EL (cell line): ENCODE data around the gene PAXX.

Experiments used
- DNase-seq: peaks from one replicate; pipeline ENCODE4 v3.0.0-alpha.2; 2016

PAXX gene

DNA sequence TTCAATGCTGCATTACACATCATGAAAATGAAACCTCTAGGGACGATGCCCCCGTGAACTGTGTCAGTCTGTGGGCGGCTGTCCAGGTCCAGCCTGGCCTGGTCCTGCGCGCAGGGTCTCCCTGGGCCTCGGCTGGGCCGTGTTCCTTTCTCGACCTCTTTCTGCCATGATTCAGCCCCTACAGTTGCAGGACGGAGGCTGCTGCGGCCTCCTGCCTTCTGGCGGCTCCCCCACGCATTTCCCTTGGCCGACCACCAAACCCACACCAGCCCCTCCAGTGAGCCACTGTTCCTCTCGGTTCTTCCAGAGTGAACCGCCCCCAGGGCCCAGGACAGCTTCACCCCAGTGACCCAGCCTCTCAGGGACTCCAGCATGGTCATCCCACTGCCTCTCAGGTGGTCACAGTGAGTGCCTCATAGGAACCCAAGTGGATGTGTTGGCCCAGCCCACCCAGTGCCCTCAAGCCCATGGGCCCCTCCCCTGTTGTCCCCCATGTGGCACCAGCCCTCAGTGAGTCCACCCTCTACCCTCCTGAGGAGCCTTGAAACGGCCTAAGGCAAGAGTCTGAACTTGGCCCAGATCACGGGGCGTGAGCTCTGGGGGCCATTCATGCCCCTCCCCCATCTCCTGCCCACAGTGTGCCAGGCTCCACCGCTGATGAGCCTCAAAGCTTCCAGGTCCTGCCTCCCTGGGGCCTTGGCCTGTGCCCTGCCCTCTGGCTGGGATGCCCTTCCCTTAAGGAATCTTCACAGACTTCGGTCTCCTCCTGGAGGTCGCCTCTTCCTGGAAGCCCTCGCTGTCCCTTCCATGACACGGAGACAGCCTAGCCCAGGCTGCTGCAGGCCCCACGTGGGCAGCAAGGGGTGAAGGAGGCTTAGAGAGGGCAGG, 14.1 kb downstream of the PAXX start:
- DNase-seq: no peak

DNA sequence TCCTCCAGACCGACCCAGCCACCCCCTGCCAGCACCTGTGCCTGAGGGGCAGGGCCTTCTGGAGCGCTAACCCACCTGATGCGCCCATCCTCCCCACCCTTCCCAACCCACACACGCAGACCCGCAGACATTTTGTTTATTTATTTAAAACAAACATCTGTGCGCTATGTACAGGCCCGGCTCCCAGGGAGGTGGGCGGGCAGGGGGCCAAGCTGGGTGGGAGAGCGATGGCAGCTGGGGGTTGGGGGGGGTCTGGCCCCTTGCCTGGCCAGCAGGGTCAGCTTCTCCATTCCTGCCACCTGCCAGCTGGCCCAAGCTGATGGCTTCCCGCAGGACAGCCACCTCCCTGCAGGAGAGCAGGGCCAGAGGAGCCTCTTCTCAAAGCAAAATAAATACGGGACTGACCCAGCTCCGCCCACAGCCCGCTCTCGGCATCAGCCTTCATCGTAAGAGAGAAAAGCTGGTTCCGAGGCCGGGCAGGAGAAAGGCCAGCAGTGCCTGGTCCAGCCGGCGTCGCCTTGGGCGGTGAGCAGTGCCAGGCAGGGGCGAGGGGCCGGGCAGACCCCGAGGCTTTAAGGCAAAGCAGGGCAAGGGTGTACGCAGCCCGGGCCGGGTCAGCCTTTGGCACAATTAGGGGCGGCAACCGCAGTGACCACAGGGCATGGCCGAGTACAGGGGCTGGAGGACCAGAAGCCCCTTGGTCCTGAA, 15.0 kb downstream of the PAXX start:
- DNase-seq: no peak

- no peak for DNase-seq
Measured at GRCh38 chr9:137007816-137008270, 15.6 kb downstream of the PAXX start.

DNA sequence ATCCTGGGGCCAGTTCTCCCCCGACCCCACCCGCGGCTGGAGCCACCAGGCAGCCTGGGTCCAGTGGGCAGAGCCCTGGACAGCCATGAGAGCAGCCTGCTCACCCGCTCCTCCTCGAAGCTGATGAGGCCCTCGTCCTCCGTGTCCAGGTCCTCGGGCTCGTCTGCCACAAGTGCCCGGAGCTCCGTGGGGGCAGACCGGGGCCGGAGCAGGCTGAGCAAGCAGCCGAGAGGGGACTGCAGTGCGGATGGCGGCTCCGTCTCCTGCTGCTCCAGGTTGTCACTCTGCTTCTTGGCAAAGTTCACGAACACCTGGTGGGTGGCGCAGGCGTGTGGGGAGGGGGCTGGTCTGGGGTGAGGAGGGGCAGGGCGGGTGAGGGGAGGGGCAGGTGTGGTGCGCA, 16.1 kb downstream of the PAXX start:
- DNase-seq: no peak

DNA sequence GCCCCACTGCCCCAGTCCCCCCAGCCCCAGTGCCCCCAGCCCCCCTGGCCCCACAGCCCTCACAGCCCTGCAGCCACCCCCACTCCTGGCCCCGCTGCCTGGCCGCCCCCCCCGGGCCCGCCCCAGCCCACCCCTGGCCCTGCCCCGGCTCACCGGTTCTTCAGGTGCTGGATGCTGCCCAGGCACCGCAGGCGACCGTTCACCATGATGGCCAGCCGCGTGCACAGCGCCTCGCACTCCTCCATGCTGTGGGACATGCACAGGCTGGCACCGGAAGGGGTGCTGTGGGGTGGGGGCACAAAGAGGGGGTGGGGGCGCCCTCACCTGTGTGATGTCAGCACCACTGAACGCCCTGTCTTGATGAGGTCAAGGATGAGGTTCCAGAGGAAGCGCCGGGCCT, 17.0 kb downstream of the PAXX start:
- no peak for DNase-seq

- no peak for DNase-seq
Measured at GRCh38 chr9:137009938-137010732, 17.9 kb downstream of the PAXX start.

- no peak for DNase-seq
Measured at GRCh38 chr9:137011156-137011555, 18.9 kb downstream of the PAXX start.

- no peak for DNase-seq
Measured at GRCh38 chr9:137011907-137012675, 19.9 kb downstream of the PAXX start.

DNA sequence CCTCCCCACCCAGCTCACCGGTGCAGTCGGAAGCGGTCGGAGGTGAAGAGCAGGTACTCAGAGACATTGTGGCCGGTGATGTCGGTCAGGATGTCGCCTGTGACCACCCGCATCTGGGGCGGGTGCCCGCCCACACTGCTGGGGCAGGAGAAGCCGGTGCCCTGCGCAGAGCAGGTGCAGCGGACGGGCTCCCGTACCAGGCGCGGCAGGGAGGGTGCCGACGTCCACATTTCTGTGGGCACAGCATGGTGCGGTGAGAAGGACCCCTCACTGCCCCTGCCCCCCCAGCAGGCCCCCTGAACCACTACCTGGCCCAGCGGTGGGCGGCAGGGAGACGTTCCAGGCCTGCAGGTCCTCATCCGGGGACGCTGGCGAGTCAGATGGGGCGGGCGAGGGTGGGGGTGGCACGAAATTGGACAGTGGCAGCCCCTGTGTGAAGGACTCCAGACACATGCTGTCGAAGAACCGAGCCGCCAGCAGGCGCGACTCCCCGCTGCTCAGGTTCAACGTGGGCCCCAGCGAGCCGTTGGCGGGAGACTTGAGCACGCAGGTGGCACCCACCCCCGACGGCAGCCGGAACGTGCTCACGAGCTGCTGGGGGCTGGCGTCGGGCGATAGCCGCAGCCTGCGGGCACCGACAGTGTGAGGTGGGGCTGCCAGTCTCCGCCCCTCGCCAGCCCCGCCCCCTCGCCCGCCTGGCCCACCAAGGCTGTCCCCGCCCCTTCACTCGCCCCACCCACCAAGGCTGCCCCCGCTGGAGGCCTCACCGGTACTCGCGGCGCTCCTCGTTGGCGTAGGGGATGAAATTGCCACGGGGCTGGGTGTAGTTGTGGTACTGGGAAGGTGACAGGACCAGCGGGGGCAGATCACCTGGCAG, 20.7 kb downstream of the PAXX start:
- DNase-seq: no peak

GRCh38 chr9:137013571-137013940, 21.3 kb downstream of the PAXX start:
- DNase-seq: no peak

DNA sequence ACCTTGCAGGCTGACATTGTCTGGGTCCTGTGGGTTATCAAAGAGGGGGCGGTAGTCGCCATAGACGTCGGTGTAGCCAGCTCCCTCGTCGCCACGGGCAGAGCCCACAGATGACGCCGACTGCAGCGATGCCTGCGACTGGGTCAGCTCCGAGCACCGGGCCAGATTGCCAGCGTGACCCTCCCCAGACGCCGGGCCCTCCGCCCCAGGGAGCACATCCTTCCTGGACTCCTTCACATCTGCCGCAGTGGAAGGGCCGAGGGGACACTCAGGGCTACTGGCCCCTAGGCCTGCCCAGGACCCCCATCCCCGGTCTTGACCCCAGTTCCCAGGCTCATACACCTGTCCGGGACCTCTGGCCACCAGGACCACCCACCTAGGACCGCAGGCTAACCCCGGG, 21.9 kb downstream of the PAXX start:
- no peak for DNase-seq

- DNase-seq: no peak
Measured at GRCh38 chr9:137014776-137015539, 22.7 kb downstream of the PAXX start.

DNA sequence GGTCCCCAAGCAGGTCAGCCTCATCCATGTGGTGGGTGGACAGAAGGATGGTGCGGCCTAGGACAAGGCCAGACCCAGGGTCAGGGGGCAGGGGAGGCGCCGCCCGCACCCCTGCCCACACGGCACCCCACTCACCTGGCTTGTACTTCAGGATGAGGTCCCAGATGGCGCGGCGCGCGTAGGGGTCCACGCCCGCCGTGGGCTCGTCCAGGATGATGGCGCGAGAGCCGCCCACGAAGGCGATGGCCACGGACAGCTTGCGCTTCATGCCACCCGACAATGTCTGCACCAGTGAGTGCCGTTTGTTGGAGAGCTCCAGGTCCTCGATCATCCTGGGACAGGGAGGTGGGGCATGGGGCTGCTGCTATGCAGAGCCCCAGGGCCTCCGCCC, 23.3 kb downstream of the PAXX start:
- DNase-seq: no peak

DNA sequence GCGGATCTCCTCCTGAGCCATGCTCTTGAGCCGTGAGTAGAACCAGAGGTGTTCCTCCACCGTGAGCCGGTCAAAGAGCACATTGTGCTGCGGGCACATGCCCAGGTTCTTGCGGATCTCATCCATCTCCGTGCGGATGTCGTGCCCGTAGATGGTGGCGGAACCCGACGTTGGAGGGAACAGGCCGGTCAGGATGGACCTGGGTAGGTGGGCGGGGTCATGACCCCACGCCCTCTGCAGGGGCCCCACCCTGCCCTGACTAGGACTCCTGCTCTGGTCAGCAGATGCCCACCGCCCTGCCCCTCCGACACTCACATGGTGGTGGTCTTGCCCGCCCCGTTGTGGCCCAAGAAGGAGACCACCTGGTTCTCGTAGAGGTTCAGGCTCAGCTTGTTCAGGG, 23.8 kb downstream of the PAXX start:
- DNase-seq: no peak

- DNase-seq: no peak
Measured at GRCh38 chr9:137016436-137016835, 24.2 kb downstream of the PAXX start.

GRCh38 chr9:137017071-137017470, 24.8 kb downstream of the PAXX start:
- DNase-seq: no peak

GRCh38 chr9:137017791-137018497, 25.7 kb downstream of the PAXX start:
- DNase-seq: no peak

DNA sequence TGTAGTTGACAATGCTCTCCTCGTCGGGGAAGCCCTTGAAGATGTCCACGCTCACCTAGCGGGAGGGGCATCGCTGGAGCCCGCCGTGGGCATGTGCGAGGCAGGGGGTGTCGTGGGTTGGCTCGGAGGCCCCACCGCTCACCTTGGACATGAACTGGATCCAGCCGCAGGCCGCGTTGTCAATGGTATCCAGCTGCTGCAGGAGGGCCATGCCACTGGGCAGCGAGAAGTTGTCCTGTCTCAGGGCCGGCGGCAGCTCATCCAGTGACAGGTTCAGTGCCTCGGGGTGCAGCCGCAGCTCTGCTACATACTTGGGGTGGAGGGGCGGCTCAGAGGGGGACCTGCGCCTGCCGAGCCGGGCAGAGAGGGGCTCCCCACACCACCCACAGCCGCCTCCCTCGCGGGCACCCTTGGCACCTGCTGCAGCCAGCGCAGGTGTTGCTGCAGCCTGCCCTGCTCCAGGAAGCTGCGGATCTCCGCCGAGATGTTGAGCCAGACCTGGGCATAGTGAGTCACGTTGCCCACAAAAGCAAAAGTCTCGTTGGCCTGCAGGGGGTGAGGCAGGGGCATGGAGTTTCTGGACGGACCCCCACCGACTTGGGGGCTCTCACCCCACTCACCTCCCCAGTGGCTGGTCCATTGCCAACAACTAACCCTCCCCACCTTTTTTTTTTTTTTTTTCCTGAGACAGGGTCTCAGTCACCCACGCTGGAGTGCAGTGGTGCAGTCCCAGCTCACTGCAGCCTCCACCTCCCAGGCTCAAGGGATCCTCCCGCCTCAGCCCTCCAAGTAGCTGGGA, 26.7 kb downstream of the PAXX start:
- no peak for DNase-seq
